Measurements from ENCODE around the gene HOMER2.
"Not testable (repeated sequence)": the region's sequence is repeated elsewhere in the genome, so short reads cannot be mapped to it uniquely, and the experiment has no call there.

HOMER2 gene

DNA sequence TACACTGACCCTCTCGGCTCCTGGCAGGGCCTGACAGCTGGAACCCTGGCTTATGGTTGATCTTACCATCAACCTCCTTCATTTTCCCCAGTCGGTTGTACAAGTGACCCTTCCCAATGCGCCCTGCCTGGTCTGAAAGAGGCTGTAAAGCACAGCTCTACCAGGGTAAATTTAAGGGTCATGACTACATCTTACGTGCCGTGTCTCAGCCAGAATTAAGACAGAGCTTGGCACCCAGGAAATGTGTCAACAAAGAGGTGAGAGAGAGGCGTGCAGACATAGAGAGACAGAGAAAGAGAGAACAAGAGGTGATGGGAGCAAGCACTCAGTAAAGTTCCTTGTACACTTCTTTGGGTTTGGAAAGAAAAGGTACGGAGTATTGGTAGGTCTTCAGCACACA is 28.8 kb downstream of the HOMER2 start:
- DNase-seq: no peak

GRCh38 chr15:82922737-82923136 is 29.8 kb downstream of the HOMER2 start:
- DNase-seq: no peak

DNA sequence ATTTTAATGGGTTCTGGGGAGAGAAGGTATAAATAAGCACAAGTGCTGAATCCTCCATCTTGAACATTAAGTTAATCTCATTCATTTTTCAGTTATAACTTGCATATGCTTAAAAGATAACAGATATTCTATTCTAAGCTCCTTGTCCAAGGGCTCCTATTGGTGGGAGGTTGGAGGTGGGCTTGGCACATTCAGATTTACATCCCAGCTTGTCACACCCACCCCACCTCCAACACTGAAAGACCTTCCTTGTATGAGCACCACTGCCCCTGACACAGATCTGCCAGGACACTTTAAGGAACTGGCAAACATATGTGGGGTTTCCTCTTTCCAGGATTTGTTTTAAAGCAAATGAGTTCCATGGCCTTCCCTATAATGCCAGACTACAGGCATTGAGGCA is 30.6 kb downstream of the HOMER2 start:
- DNase-seq: no peak

GRCh38 chr15:82921242-82921641 is 31.3 kb downstream of the HOMER2 start:
- DNase-seq: no peak

DNA sequence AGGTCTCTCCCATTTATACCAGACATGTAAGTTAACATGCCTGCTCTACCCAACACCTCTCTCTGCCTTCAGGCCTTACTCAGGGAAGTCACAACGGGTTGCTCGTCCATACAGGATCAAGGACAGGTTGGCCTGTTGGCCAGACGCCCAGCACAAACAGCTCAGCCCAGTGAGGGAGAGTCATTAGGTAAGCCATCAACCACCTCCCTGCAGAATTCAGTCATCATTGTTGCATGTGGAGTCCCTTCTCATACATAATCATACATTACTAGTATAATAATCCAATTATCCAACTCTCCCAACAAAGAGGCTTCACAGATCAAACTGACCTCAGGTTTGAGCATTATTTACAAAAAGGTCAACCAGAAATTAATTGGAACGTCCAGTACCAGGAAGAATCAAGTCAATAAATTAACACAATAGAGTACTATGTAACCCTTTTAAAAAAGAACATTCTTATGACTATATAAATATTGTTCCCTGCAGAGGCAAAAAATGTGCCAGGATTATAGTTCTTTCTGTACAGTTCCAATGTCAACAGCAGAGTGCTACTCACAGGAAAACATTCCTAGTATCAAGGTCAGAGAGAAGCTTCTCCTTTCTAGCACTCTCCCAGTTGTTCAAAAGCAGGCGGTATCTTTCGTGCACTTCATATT is 33.2 kb downstream of the HOMER2 start:
- no peak for DNase-seq

DNA sequence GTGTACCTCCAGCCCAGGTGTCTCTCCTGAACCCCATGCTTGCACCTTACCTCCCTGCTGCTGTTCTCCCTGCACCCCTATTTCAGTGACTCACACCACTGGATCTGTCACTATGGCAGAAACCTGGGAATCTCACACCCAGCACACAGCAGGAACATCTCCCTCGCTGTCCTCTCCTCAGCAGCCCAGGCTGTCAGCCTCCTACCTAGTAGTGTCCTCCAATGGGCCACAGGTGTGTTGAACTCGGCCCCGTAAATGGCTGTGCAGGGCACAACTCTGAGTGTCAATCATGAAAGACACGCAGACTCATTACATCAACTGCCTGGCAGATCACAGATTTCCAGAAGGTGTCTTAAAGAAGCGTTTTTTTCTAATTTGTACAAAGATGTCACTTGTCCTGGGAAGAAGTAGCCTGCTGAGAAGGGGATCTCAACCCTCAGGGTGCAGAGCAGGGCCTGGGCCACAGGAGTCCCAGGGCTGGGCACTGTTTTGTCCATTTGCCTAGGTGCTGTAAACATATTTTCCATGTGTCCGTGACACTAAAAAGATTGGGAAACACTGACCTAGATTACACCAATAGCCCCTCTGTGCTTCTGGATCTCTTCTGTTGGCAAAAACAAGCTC is 33.8 kb downstream of the HOMER2 start:
- DNase-seq: no peak

GRCh38 chr15:82918162-82918561 is 34.4 kb downstream of the HOMER2 start:
- no peak for DNase-seq

DNA sequence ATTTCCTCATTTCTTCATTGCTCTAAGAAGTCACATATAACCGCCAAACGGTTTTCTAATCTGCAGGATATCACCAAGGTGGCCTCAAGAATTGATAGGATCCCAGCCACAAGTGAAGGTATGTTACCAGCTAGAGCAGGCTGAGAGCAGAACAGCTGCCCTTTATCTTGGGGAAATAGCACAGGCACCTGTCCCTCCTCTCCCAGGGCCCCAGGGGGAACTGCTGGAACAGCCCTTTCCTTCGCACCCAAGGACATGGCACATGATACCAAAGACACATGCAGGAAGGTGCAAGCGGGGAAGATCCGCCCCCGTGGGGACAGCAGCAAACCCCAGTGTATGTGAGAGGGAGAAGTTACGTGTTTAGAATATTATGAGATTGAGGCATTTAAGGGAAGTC is 35.3 kb downstream of the HOMER2 start:
- DNase-seq: no peak

- DNase-seq: no peak
Observed at GRCh38 chr15:82916161-82916952, 36.2 kb downstream of the HOMER2 start.

DNA sequence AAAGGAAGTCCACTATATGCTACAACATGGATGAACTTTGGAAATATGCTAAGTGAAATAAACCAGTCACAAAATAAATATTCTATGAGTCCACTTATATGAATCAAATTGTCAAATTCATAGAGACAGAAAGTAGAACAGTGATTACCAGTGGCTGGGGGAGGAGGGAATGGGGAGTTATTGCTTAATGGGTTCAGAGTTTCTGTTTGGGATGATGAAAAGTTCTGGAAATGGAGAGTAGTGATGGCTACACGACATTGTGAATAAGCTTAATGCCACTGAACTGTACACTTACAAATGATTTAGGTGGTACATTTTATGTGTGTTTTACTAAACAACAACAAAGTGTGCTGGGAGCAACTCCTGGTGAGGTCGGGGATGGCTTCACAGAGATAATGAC is 38.1 kb downstream of the HOMER2 start:
- no peak for DNase-seq

DNA sequence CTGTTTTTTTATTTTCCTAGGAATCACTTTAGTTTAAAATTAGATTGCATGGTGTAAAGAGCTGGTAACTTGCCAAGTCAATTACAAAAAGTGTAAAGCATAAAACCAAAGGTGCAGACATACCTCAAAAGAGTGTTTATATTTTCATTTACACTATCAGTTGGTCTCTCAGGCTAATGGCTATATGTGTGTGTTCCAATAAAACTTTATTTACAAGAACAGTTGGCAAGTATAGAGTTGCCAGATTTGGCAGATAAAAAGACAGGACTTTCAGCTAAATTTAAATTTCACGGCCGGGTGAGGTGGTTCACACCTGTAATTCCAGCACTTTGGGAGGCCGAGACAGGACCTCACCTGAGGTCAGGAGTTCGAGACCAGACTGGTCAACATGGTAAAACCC is 41.1 kb downstream of the HOMER2 start:
- DNase-seq: no peak

DNA sequence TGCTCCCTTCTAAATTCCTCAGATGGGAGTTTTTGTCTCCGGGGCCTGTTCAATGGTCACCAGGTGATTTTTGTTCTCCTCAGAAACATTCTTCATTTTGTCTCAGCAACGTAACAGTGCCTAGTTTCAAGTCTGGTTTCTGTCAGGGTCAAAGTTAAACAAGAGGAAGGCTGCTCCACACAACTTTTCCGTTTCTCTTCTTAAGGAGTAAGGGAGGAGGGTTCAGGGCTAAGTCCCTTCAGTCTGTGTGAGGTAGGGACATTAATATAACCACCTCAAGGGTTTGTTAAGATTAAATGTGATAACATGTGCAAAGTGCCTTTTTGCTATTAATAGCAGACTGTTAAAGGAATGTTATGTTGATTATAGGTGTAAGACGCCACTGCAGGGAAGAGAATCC is 41.8 kb downstream of the HOMER2 start:
- no peak for DNase-seq

GRCh38 chr15:82909080-82909815 is 43.3 kb downstream of the HOMER2 start:
- DNase-seq: no peak

DNA sequence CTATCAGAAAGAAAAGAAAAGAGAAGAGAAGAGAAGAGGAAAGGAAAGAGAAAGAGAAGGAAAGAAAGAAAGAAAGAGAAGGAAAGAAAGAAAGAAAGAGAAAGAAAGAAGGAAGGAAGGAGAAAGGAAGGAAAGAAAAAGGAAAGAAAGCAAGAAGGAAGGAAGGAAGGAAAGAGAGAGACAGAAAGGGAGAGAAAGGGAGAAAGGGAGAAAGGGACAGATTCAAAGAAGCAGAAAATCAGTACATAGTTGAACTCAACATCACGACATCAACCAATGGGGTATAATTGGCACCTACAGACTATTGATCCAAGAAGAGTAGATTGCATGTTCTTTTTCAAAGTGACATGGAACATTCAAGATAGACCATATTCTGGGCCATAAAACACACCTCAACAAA is 45.2 kb downstream of the HOMER2 start:
- no peak for DNase-seq

DNA sequence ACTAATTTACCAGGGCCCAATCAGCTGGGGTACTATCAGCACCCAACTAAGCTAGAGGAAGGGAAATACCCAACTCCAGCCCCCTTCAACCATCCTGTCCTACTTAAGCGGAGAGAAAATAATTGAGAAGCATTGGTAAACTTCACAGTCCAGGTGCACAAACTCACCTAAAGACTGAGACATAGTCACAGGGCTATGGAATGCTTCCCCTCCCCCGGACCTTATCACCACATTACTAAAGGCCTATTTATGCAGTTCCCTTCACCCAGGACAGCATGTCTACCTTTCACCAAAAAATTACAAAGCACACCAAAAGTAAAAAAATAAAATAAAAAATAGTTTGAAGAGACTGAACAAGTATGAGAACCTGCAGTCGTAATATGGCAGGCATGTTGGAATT is 47.9 kb downstream of the HOMER2 start:
- DNase-seq: no peak

DNA sequence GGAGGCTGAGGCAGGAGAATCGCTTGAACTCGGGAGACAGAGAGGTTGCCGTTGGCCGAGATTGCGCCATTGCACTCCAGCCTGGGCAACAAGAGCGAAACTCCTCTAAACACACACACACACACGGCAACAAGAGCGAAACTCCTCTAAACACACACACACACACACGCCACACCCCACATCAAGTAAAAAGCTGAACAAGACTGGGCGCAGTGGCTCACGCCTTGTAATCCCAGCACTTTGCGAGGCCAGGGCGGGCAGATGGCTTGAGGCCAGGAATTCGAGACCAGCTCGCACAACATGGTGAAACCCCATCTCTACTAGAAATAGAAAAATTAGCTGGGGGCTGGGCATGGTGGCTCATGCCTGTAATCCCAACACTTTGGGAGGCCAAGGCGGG is 49.0 kb downstream of the HOMER2 start:
- no peak for DNase-seq

GRCh38 chr15:82901114-82901805 is 51.3 kb downstream of the HOMER2 start:
- DNase-seq: no peak

DNA sequence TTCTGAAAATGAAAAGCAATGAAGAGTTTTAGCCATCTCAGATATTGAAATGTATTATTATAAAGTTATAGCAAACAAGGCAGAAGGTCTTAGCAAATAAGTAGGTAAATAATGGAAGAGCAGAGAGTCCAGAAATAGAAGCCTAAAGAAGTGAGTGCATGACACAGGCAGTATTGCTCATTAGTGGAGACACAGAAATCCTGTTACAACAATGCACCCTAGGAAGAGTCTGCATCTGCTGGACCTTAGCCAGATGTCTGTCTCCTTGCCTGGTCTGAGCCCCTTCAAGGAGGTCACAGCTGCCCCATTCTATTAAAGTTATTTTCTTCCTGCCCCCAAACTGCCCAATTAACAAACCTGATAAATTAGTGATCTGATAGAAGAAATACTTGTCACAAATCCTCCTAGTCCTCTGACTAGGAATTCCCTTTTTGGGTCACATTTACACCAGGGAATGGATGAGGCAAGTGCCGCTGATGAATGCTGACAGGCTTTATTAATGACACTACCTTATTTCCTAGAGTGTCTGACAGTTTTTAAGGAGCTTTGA is 51.9 kb downstream of the HOMER2 start:
- no peak for DNase-seq

GRCh38 chr15:82898961-82899360 is 53.6 kb downstream of the HOMER2 start:
- DNase-seq: no peak

GRCh38 chr15:82895983-82896382 is 56.5 kb downstream of the HOMER2 start:
- no peak for DNase-seq

DNA sequence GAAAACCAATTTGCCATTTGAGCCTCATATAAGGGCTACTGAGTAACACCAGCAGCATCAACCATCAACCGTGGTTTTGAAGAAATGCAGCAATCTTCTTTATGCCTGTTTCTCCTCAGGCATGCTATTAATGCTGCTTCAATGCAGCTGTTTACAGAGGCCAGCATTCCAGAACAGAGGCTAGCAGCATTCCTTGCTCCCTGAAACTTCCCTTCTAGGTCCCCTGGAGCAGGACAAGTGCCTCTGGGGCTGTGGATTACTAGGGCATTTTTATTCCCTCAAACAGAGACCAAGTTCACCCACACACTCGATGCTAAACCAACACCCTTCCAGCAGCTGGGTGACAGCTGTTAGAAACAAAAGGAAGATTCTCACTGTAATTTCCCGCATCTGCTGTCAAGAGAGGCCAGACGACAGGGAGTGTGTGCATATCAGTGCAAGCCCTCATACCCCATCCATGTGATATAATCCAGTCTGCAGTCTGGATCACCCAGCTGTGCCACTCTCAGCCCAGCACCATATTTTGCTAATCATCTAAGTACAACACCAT is 57.5 kb downstream of the HOMER2 start:
- DNase-seq: no peak

- DNase-seq: not testable (repeated sequence)
Observed at GRCh38 chr15:82893473-82893872, 59.0 kb downstream of the HOMER2 start.

Measured in stimulated activated CD4-positive, alpha-beta T cell treated with anti-CD3 and anti-CD28 coated beads, Interleukin-1b, Interleukin-23, amount 100 ng/mL, for 48 hours (primary cell).